Body of pancreas (tissue), 4 donors: ENCODE measurements around the gene PRKG1. TPM values are rescaled to one million over a fixed set of nuclear protein-coding genes. Genes with fewer than 3 reads are reported as not detected.

Source experiments
- ATAC-seq: fragments of 150-250 bp; one replicate; pipeline ENCODE4 v1.9.1; 2016
- DNase-seq, 4 donors: peaks; one replicate each; pipeline ENCODE4 v3.0.0-alpha.2; 2019
- H3K27ac ChIP-seq, 4 donors: fragments of 200-600 bp; sonication (generic); 1 replicate in 3 of 4; 2 replicates in 1 of 4; pipeline versions ENCODE4 v1.5.1 to v1.6.1; 2016 to 2019; ENCODE audit warnings: mild to moderate bottlenecking in 1 of 4, mixed read lengths in 1 of 4, moderate library complexity in 1 of 4
- H3K27me3 ChIP-seq, 2 donors: fragments of 200-600 bp; sonication (generic); one replicate each; pipeline ENCODE4 v1.6.0; 2016; ENCODE audit warnings: mild to moderate bottlenecking in 1 of 2
- H3K36me3 ChIP-seq, 2 donors: fragments of 200-600 bp; sonication (generic); replicated peaks in 1 of 2; 2 replicates each; pipeline ENCODE4 v1.5.1; 2016; ENCODE audit warnings: low read depth in 2 of 2; ENCODE audit not compliant: insufficient read depth in 1 of 2
- H3K4me1 ChIP-seq: fragments of 200-600 bp; sonication (generic); one replicate; pipeline ENCODE4 v1.6.0; 2016
- H3K4me3 ChIP-seq, 2 donors: fragments of 200-600 bp; sonication (generic); 1 replicate in 1 of 2; 2 replicates in 1 of 2; pipeline ENCODE4 v1.5.1; 2016 to 2019
- H3K9me3 ChIP-seq, 3 donors: fragments of 200-600 bp; sonication (generic); 1 replicate in 2 of 3; 2 replicates in 1 of 3; pipeline ENCODE4 v1.5.1; 2016
- CTCF ChIP-seq, 7 experiments: fragments of 450-650 bp in 4 of 7; fragments of 200-600 bp in 3 of 7; sonication (generic) in 3 of 7; IDR thresholded peaks; one replicate each; pipeline ENCODE4 v1.5.1; 2016 to 2019; ENCODE audit warnings: antibody characterized with exemption in 7 of 7
- POLR2A ChIP-seq, 3 donors: fragments of 450-650 bp; IDR thresholded peaks; one replicate each; pipeline ENCODE4 v1.6.1; 2016; ENCODE audit warnings: antibody characterized with exemption in 3 of 3, mild to moderate bottlenecking in 2 of 3
- WGBS, 2 donors: methylation state at CpG; one replicate each; pipeline ENCODE4 v1.1.5; 2017; 5-methylcytosine and 5-hydroxymethylcytosine counted together
- intact Hi-C: fragments of 100-400 bp; cut with DNase I; formaldehyde crosslinking; loops from one replicate; pipeline ENCODE4 v1.15.1; 2023
- total RNA-seq, 2 donors: library from RNA; depleted of rRNA; stranded (reverse); fragments of >200 nt; gene quantifications; one replicate each; pipeline ENCODE4 v1.1.0, GENCODE V29; 2016

PRKG1 gene
- total RNA-seq, 2 donors from 2014 or later = 14.2 to 18.9 TPM

- Histone ChIP-seq H3K9me3 (no peaks in the 10 kb centered on the region), H3K27me3 (no peaks in the 10 kb centered on the region), H3K27ac (no peak overlapping the region), H3K36me3 (no peaks in the 10 kb centered on the region), H3K4me3 (no peak overlapping the region), H3K4me1 (no peaks in the 10 kb centered on the region)
- intact Hi-C loops = no loop called here
- no peak for TF ChIP-seq POLR2A (IDR thresholded peaks at IDR 0.05)
- no peak for TF ChIP-seq CTCF (IDR thresholded peaks at IDR 0.05)
- WGBS, 2 donors = 89 to 96% methylated on average over 5 to 10 of the region's 10 CpGs
- no peak for ATAC-seq
- no peak for DNase-seq
Observed at GRCh38 chr10:52063159-52063558, 988.9 kb downstream of the PRKG1 start.

GRCh38 chr10:52064084-52064845, 990.0 kb downstream of the PRKG1 start:
- Histone ChIP-seq H3K4me3 (no peak overlapping the region), H3K36me3 (no peaks in the 10 kb centered on the region), H3K27me3 (no peaks in the 10 kb centered on the region), H3K9me3 (no peaks in the 10 kb centered on the region), H3K4me1 (no peaks in the 10 kb centered on the region), H3K27ac (no peak overlapping the region)
- DNase-seq = no peak
- ATAC-seq = no peak
- 53 to 87% methylated on average over 4 of the region's 9 CpGs for WGBS, 2 donors
- no peak for TF ChIP-seq POLR2A (IDR thresholded peaks at IDR 0.05)
- no peak for TF ChIP-seq CTCF (IDR thresholded peaks at IDR 0.05)
- intact Hi-C loops = no loop called here

GRCh38 chr10:52066383-52066782, 992.1 kb downstream of the PRKG1 start:
- no peak overlapping the region for H3K4me3 ChIP-seq
- H3K36me3 ChIP-seq = no peaks in the 10 kb centered on the region
- DNase-seq = no peak
- H3K9me3 ChIP-seq = no peaks in the 10 kb centered on the region
- 71 to 88% methylated on average over 6 of the region's 6 CpGs for WGBS, 2 donors
- intact Hi-C loops = no loop called here
- H3K27me3 ChIP-seq = no peaks in the 10 kb centered on the region
- no peak overlapping the region for H3K27ac ChIP-seq
- ATAC-seq = no peak
- H3K4me1 ChIP-seq = no peaks in the 10 kb centered on the region
- no peak for TF ChIP-seq CTCF (IDR thresholded peaks at IDR 0.05)
- no peak for TF ChIP-seq POLR2A (IDR thresholded peaks at IDR 0.05)

- Histone ChIP-seq H3K27me3 (no peaks in the 10 kb centered on the region), H3K9me3 (no peaks in the 10 kb centered on the region), H3K27ac (no peak overlapping the region), H3K36me3 (no peaks in the 10 kb centered on the region), H3K4me3 (no peak overlapping the region), H3K4me1 (no peaks in the 10 kb centered on the region)
- intact Hi-C loops = no loop called here
- no peak for DNase-seq
- TF ChIP-seq POLR2A (IDR thresholded peaks at IDR 0.05) (no peak), CTCF (IDR thresholded peaks at IDR 0.05) (no peak)
- ATAC-seq = no peak
- WGBS, 2 donors = 20 to 76% methylated on average over 1 of the region's 1 CpG
Observed at GRCh38 chr10:52068485-52068884, 994.2 kb downstream of the PRKG1 start.

GRCh38 chr10:52071814-52072213, 997.5 kb downstream of the PRKG1 start:
- H3K36me3 ChIP-seq = no peaks in the 10 kb centered on the region
- H3K4me3 ChIP-seq = no peak overlapping the region
- H3K4me1 ChIP-seq = no peaks in the 10 kb centered on the region
- TF ChIP-seq POLR2A (IDR thresholded peaks at IDR 0.05) (no peak), CTCF (IDR thresholded peaks at IDR 0.05) (no peak)
- H3K9me3 ChIP-seq = no peaks in the 10 kb centered on the region
- intact Hi-C loops = no loop called here
- 86 to 87% methylated on average over 7 of the region's 7 CpGs for WGBS, 2 donors
- ATAC-seq = no peak
- H3K27me3 ChIP-seq = no peaks in the 10 kb centered on the region
- DNase-seq = no peak
- H3K27ac ChIP-seq = no peak overlapping the region
